Endothelial cell of umbilical vein (primary cell): ENCODE results near the gene POLR2F. TPM values are rescaled to one million over a fixed set of nuclear protein-coding genes. Genes with fewer than 3 reads are reported as not detected.

Experiments
- BruUV-seq: library from RNA; stranded (reverse); fragments of 400-500 nt; replicated peaks from 2 replicates; lab custom pipeline; 2021; lab: Mats Ljungman, UMichigan
- CTCF ChIA-PET: fragments of 300-600, 350-600 bp; sonication (Branson Sonifier 250); formaldehyde crosslinking; loops from one replicate; lab custom pipeline; 2021; ENCODE audit warnings: antibody characterized with exemption, inconsistent platforms; lab: Charles Lee
- POLR2A ChIA-PET: fragments of 300-600, 350-600 bp; sonication (Branson Sonifier 250); formaldehyde crosslinking; loops from one replicate; lab custom pipeline; 2021; ENCODE audit warnings: antibody characterized with exemption, inconsistent platforms; lab: Charles Lee
- DNase-seq: peaks from one replicate; pipeline ENCODE4 v3.0.0-alpha.2; 2011; ENCODE audit warnings: low read depth, low spot score
- FAIRE-seq: peaks from 2 replicates; lab custom pipeline; 2011; peaks lifted over from hg19 to GRCh38; lab: Jason Lieb, UNC
- H2AFZ ChIP-seq: 2 replicates; pipeline ENCODE4 v1.6.0; 2012; ENCODE audit warnings: low read depth, low read length, control low read depth, inconsistent platforms
- H3K27ac ChIP-seq: 2 replicates; pipeline ENCODE4 v1.5.1; 2011; ENCODE audit warnings: low read depth, mild to moderate bottlenecking, control low read depth, low read length, moderate library complexity; ENCODE audit not compliant: insufficient read depth
- H3K27me3 ChIP-seq, 2 experiments: 2 replicates each; pipeline versions ENCODE4 v1.6.0 to v1.6.1; 2011; ENCODE audit warnings: low read length in 2 of 2, mixed read lengths in 1 of 2; ENCODE audit not compliant: control insufficient read depth in 2 of 2, insufficient read depth in 2 of 2
- H3K36me3 ChIP-seq, 2 experiments: 2 replicates in 1 of 2; 3 replicates in 1 of 2; pipeline ENCODE4 v1.5.1; 2011; ENCODE audit warnings: low read length in 2 of 2, mild to moderate bottlenecking in 1 of 2, moderate library complexity in 1 of 2; ENCODE audit not compliant: control insufficient read depth in 2 of 2, insufficient read depth in 2 of 2; ENCODE audit errors: extremely low read depth in 1 of 2
- H3K4me1 ChIP-seq: 3 replicates; pipeline ENCODE4 v1.5.1; 2011; ENCODE audit warnings: mild to moderate bottlenecking, low read length; ENCODE audit not compliant: control insufficient read depth, insufficient read depth; ENCODE audit errors: extremely low read depth
- H3K4me2 ChIP-seq: 2 replicates; pipeline ENCODE4 v1.6.1; 2011; ENCODE audit warnings: low read length, control low read depth, mixed read lengths; ENCODE audit not compliant: insufficient read depth
- H3K4me3 ChIP-seq, 3 experiments: fragments of 200-600 bp in 1 of 3; sonication (generic), shearing (Covaris generic) in 1 of 3; replicated peaks in 1 of 3; 2 replicates each; pipeline ENCODE4 v1.5.1; 2011 to 2016; ENCODE audit warnings: control low read depth in 3 of 3, low read length in 3 of 3, mild to moderate bottlenecking in 2 of 3, inconsistent platforms in 1 of 3, low read depth in 1 of 3, moderate library complexity in 1 of 3; ENCODE audit not compliant: insufficient read depth in 1 of 3
- H3K79me2 ChIP-seq: 2 replicates; pipeline ENCODE4 v1.6.0; 2012; ENCODE audit warnings: low read length, inconsistent platforms; ENCODE audit not compliant: control insufficient read depth, insufficient read depth
- H3K9ac ChIP-seq: replicated peaks from 2 replicates; pipeline ENCODE3; 2011; ENCODE audit warnings: low read length, control low read depth; ENCODE audit not compliant: insufficient read depth; ENCODE audit errors: extremely low read depth
- H3K9me1 ChIP-seq: replicated peaks from 3 replicates; pipeline ENCODE4 v1.6.0; 2011; ENCODE audit warnings: mild to moderate bottlenecking, low read length; ENCODE audit not compliant: control insufficient read depth, insufficient read depth; ENCODE audit errors: extremely low read depth
- H3K9me3 ChIP-seq: replicated peaks from 2 replicates; pipeline ENCODE4 v1.5.1; 2012; ENCODE audit warnings: low read length, inconsistent platforms; ENCODE audit not compliant: control insufficient read depth, insufficient read depth
- H4K20me1 ChIP-seq: replicated peaks from 2 replicates; pipeline ENCODE3; 2011; ENCODE audit warnings: mild to moderate bottlenecking, low read length; ENCODE audit not compliant: control insufficient read depth, insufficient read depth; ENCODE audit errors: extremely low read depth
- CTCF ChIP-seq, 2 donors: IDR thresholded peaks; 1 replicate in 1 of 2; 2 replicates in 1 of 2; pipeline ENCODE4 v1.5.1; 2011; ENCODE audit warnings: low read length in 2 of 2, mild to moderate bottlenecking in 2 of 2, moderate library complexity in 2 of 2, control low read depth in 1 of 2, inconsistent platforms in 1 of 2, low read depth in 1 of 2; ENCODE audit not compliant: insufficient read depth in 1 of 2; ENCODE audit errors: extremely low read depth in 1 of 2
- EZH2 ChIP-seq: IDR thresholded peaks from 2 replicates; pipeline ENCODE4 v1.6.1; 2012; ENCODE audit warnings: borderline replicate concordance, low read depth, mild to moderate bottlenecking, moderate library complexity, low read length, inconsistent platforms; ENCODE audit not compliant: severe bottlenecking
- GATA2 ChIP-seq: IDR thresholded peaks from 2 replicates; pipeline ENCODE4 v1.7.0; 2011; ENCODE audit warnings: low read depth, mild to moderate bottlenecking, moderate library complexity, mixed read lengths, low read length; ENCODE audit not compliant: insufficient read length, insufficient read depth
- JUN ChIP-seq: IDR thresholded peaks from 2 replicates; pipeline ENCODE4 v1.6.1; 2011; ENCODE audit warnings: borderline replicate concordance, low read depth; ENCODE audit not compliant: insufficient read length, insufficient read depth
- MYC ChIP-seq: IDR thresholded peaks from one replicate; pipeline ENCODE4 v1.6.1; 2011; ENCODE audit warnings: mild to moderate bottlenecking, low read depth, low read length
- POLR2AphosphoS5 ChIP-seq: IDR thresholded peaks from 2 replicates; pipeline ENCODE4 v1.6.1; 2012; ENCODE audit warnings: low read depth, mild to moderate bottlenecking, control low read depth, low read length, moderate library complexity; ENCODE audit not compliant: insufficient read depth
- dilution Hi-C: fragments of 300-500 bp; cut with MboI; formaldehyde crosslinking; loops from one replicate; pipeline ENCODE4 v1.15.0; 2019; ENCODE audit warnings: low sequenced_read_pairs; ENCODE audit not compliant: extremely low pct_ligation_motif_present
- intact Hi-C: fragments of 100-400 bp; cut with micrococcal nuclease; formaldehyde crosslinking; loops from one replicate; pipeline ENCODE4 v1.10.0; 2022
- polyA plus RNA-seq, 4 experiments: library from polyadenylated mRNA; depleted of rRNA in 3 of 4; stranded (reverse) in 3 of 4; unstranded in 1 of 4; fragments of >200 nt; gene quantifications; 2 replicates each; pipeline versions ENCODE4 v1.2.1 to v1.2.3, GENCODE V29; 2011 to 2012; ENCODE audit warnings: missing spikeins in 1 of 4
- total RNA-seq: library from RNA; stranded (reverse); gene quantifications from 2 replicates; pipeline ENCODE4 v1.2.3, GENCODE V29; 2021

POLR2F gene
- total and polyA plus RNA-seq, 2 donors (not counting 3 experiments of a cell fraction or from before 2014, with no cell fraction given) = 106 to 112 TPM

- Histone ChIP-seq H3K4me2 (no peak overlapping the region), H3K79me2 (no peaks in the 10 kb centered on the region), H3K27ac (no peak overlapping the region), H3K27me3 (no peaks in the 10 kb centered on the region), H3K9ac (no peak overlapping the region), H3K36me3 (no peaks in the 10 kb centered on the region), H3K9me1 (no peaks in the 10 kb centered on the region), H3K9me3 (no peaks in the 10 kb centered on the region), H3K4me1 (no peaks in the 10 kb centered on the region), H2AFZ (no peak overlapping the region), H3K4me3 (no peak overlapping the region), H4K20me1 (no peaks in the 10 kb centered on the region)
- no peak for DNase-seq
- BruUV-seq = no TSS peak
- dilution Hi-C loops (no loop called here), intact Hi-C loops (no loop called here)
- POLR2A ChIA-PET = no interaction called here
- CTCF ChIA-PET = interaction anchor here (1.1 kb wide), 1 partner anchor 12 kb away, joined by 4 read pairs; no protein-coding TSS in a partner anchor
- TF ChIP-seq MYC (no peak), JUN (no peak)
- no peak for FAIRE-seq
These were observed 23.0 kb downstream of the POLR2F start for GRCh38 chr22:37976547-37976946.

GRCh38 chr22:37979782-37980181, 26.3 kb downstream of the POLR2F start:
- DNase-seq = no peak
- ChIA-PET CTCF (interaction anchor here (1.1 kb wide), 1 partner anchor 72 kb away, joined by 3 read pairs; no protein-coding TSS in a partner anchor), POLR2A (no interaction called here)
- Histone ChIP-seq H3K4me2 (no peak overlapping the region), H4K20me1 (no peaks in the 10 kb centered on the region), H3K9me3 (no peaks in the 10 kb centered on the region), H3K9ac (no peak overlapping the region), H3K4me1 (no peaks in the 10 kb centered on the region), H2AFZ (no peak overlapping the region), H3K27ac (no peak overlapping the region), H3K27me3 (no peaks in the 10 kb centered on the region), H3K79me2 (no peaks in the 10 kb centered on the region), H3K36me3 (no peaks in the 10 kb centered on the region), H3K4me3 (no peak overlapping the region), H3K9me1 (no peaks in the 10 kb centered on the region)
- no peak for TF ChIP-seq EZH2
- TF ChIP-seq POLR2AphosphoS5 = no peak
- TF ChIP-seq MYC = no peak
- TF ChIP-seq CTCF (IDR thresholded peaks at IDR 0.05; ENCODE audit: extremely low read depth in 1 of 2, insufficient read depth in 1 of 2, low read depth in 1 of 2, low read length in 2 of 2) = no peak
- TF ChIP-seq GATA2 = no peak
- no peak for FAIRE-seq
- dilution Hi-C loops (no loop called here), intact Hi-C loops (no loop called here)
- BruUV-seq = no TSS peak
